GM21529 (cell line): Measurements from ENCODE around the gene CDK5RAP1.
"Not testable (repeated sequence)": the region's sequence is repeated elsewhere in the genome, so short reads cannot be mapped to it uniquely, and the experiment has no call there.

Experiments
- ATAC-seq: cut with Tn5 transposase; IDR thresholded peaks from one replicate; pipeline ENCODE4 v1.9.1; 2021; ENCODE audit not compliant: unreplicated experiment

CDK5RAP1 gene

DNA sequence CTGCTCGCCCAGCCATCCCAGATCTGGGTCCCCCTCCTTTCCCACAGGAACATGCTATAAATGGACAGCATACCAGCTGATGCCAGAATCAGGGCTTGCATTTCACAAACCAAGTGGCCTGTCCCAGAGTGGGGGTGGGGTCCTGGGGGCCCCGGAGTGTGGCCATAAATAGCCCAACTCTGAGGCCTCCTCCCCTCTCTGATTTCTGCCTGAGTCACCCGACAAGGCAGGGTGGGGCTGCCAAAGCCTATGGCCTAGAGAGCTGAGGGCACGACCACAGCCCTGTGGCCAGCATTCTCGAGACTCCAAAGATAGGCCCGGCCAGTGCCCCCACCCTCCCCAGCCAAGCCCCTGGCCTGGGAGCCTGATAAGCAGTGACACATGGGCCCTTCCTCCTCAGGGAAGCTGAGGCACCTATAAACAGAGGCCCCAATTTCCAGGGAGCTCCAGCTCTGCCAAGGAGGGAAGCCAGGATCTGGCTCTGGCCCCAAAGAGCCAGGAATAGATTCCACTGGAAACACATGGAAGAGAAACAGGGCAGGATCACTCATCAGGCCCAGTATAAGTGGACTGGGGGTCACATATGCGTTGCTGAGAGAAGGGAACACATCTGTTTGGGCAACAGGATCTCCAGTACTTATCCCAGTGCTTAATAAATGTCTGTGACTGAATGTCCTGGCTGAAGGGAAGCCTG, 22.0 kb upstream of the CDK5RAP1 start:
- ATAC-seq, result no peak

DNA sequence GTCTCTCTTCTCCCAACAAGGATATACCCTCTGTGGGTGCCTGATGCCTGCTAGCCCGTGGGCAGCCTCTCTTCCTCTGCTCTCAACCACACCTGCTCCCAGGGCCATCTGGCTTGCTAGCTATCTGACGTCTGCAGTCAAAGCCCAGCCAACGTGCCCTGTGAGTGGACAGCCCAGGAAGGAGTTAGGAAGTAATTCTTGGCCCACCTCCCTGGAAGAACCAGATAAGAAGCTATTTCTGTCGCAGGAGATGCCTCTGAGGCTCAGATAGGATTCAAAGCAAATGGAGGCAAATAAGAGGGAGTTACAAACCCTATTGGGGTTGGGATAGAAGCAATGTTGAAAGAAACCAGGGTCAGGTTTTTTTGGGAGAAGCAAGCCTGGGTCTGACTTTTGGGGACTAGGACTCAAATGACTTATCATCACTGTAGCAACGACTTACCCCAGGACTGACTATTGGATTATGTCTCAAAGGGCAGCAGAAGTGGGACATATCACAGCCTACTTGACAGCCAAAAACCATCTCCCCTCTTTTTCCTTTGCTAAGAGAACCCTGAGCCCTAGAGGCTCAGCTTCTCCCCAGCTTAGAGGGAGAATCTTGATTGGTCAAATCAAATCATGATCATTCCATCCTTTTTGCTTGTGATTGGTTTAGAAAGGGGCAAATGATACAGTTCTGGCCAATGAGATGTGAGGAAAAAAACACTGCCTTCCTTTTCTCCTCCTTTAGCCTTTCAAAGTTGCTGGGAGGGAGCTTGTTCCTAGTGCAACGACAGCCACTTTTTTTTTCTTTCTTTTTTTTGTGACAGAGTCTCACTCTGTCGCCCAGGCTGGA, 18.0 kb upstream of the CDK5RAP1 start:
- ATAC-seq, result no peak

DNA sequence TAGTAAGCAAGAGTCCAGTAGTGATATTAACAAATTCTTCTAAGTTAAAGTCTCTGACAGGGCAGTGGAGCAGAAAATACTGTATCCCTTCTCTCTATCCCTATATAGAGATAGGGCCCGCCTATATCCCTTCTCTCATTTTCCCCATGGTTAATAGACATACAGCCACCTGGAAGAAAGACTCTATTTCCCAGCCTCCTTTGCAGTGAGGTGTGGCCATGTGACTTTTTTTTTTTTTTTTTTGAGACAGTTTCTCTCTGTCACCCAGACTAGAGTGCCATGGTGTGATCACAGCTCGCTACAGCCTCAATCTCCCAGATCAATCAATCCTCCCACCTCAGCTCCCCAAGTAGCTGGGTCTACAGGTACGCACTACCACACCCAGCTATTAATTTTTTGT, 16.7 kb upstream of the CDK5RAP1 start:
- no peak for ATAC-seq

DNA sequence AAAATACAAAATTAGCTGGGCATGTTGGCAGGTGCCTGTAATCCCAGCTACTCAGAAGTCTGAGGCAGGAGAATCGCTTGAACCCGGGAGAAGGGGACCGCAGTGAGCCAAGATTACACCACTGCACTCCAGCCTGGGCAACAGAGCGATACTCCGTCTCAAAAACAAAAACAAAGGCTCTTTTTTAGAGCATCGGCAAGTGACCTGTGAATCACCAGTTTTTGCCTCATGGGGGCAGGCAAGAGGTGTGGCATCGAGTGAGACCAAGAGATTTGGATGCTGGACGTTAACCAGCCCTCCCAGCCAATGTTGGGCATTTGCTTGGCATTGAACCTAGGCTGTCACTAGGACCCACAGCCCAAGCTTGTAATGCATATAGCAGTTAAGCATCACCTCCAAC, 14.6 kb upstream of the CDK5RAP1 start:
- no peak for ATAC-seq

DNA sequence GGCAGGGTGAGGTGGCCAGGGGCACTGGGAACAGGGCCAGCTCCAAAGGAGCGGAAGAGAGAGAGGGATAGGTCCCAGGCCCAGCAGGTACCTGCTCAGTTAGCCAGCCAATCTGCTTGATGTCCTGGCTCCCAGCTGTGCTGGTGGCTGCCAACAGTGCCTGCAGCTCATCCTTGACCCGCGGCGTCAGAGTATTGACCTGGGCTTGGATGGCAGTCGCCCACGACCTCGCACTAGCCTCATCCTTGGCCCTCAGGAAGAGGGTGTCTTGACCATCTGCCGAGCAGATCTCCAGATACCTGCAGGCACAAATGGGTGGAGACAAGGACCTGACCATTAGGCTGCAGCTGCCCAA, 11.1 kb upstream of the CDK5RAP1 start:
- ATAC-seq, result no peak

DNA sequence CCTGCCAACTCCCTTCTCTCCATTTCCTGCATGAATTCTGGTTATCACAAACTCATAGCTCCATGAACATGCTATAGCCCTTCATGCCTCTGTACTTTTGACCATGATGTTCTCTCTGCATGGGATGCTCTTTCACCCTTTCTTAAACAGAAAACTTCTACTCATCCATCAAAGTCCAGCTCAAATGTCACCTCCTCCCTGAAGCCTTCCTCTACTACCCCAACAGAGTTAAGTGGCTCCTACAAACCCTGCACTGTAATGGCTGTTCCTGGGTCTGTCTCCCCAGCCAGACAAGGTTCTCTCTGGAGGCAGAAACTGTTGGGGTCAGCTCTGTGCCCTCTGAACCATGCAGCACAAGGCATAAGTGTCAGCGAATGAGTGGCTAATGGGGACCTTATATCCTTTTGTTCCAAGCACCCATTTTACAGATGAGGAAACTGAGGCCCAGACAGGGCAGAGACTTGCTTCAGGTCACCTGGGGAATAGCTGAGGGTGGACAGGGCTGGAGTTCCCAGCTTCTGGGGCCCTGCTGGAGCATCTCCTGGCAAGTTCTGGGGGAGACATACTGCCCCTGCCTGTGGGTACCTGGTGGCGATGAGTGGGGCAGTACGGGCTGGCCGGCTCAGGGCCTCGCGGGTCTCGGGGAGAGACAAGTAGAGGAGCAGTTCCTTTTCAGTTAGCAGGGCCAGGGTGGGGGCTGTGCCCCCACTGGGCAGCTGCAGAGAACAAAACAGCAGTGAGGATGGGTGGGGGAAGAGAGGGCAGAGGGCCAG, 10.6 kb upstream of the CDK5RAP1 start:
- no peak for ATAC-seq

DNA sequence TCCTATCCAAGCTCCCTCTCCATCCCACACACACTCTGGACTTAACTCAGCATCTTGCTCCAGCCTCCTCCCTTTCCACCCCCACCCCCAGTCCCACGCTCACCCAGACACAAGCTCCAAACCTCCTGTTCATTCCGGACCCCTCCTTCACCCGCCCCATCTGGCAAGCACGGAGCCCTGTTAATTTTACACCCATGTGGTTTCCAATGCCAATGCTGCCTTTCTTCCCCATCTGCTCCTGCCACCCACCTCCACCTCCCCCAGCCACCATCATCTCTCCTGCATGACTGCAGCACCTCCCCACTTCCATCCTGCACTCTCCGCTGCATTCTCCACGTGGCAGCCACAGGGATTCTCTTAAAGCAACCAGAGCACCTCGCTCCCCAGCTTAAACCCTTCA, 9.9 kb upstream of the CDK5RAP1 start:
- ATAC-seq, result no peak

DNA sequence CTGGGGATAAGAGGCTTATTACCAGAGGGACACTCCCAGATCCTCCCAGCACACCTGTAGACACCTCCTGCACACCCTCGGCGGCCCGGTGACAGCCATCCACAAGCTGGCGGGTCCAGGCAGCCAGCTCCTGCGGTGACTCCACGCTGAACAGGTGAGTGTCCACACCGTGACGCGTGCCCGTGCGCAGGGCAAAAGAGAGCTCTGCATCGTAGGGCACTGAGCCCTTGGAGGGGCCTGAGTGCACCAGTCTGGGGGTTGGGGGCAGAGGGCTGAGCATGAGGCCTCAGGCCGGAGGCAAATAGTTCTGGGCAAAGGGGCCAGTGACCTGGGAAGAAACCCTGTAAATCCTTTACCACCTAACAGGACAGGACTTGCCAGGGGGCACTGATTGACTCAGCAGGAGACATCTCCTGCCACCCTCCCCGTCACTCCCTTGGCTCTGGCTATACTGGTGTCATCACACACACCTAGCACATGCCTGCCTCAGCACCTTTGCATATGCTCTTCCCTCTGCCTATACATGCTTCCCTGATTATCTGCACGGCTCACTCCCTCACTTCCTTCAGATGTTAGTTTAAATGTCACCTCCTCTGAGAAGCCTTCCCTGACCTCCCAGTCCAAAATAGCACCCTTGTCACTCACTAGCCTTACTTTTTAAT, 8.9 kb upstream of the CDK5RAP1 start:
- ATAC-seq, result no peak

DNA sequence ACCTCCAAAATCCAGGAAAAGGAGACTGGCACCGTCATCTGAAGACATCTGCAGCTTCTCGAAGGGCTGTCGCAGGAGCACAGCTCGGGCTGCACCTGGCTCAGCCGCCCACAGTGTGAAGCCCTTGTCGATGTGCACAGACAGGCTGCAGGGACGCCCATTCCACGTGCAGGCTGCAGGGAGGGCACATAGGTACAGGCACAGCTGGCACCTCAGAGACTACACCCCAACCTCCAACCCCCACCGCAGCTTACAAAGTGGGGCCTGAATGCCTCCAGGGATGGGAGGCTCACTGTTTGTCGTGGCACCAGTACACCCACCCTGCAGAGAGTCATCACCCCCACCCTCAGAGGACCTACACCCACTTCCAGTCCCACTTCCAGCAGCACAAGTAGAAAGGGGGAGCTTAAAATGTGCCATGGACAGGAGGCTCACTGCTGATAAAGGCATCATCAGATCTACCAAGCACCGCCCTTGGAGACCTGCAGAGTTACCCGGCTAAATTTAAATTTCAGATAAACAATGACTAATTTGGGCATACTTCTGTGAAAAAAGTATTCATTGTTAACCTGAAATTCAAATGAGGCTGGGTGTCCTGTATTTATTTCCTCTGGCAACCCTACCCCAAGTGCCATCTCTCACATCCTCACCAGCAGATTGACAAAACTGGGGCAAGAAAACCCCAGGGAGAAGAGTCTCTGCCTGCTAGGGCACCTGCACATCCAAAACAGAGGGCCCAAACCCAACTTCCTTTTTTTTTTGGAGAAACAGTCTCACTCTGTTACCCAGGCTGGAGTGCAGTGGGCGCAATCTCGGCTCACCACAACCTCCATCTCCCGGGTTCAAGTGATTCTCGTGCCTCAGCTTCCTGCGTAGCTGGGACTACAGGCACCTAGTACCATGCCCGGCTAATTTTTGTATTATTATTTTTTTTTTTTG, 7.7 kb upstream of the CDK5RAP1 start:
- no peak for ATAC-seq

DNA sequence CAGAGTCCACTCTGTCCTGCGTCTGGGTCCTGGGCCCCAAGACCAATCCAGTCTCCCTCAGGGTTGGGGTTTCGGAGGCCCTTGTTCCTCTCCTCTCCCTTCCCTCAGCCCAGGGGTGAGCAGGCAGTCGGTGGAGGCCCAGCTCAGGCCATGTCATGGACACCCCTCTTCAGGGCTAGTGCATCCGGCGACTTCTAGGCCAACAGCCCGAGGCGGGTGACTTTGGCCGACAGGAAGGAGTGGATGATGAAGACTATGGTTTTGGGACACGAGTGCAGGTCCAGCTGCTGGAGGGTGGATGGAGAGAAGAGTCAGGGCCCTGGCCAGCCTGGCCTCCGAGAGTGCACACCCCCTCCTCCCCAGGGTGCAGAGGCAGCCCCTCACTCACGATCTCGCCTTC, 7.0 kb upstream of the CDK5RAP1 start:
- ATAC-seq, result no peak

DNA sequence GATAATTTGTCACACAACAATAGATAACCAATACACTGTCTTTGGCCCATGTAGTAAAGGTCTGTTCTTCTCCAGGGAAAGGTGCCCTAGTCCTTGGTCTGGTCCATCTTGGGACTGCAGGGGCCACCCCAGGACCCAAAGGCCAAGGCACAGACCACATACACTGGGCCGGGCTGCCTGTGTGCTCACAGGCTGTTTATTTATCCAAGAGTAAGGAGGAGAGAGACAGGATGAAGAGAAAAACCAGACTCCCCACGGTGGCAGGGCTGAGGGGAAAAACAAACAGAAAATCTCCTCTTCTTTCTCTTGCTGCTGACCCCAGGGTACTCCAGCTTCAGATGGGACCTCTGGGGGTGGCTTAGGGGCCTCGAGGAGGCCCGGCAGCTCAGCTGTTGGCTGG, 6.5 kb upstream of the CDK5RAP1 start:
- ATAC-seq, result no peak

DNA sequence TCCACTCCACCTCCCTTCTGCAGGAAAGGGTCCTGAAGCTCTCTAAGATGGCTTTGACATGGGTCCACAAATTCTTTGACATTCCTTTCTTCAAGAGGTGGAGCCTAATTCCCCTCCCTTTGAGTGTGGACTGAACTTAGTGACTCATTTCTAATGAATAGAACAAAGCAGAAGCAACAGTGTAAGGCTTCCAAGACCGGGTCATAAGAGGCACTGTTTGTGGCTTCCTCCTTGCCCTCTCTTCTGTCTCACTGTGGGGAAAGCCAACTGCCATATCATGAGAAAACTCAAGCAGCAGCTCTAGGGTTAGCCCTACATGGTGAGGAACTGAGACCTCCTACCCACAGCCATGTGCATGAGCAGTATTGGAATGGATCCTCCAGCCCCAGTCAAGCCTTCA, 5.9 kb upstream of the CDK5RAP1 start:
- no peak for ATAC-seq

DNA sequence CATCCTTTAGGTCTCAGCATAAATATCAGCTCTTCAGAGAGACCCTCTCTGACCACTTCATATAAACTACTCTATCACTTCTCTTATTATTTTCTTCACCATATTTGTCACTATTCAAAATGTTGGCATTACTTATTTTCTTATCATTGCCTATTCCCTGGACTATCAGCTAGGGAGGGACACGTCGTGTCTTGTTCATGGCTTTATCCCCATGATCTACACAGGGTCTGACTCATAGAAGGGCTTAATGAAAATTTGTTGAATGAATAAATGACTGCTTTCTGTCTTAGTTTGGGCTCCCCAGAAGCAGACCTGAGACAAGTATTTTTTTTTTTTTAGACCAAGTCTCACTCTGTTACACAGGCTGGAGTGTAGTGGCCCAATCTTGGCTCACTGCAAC, 3.0 kb upstream of the CDK5RAP1 start:
- ATAC-seq, result no peak

DNA sequence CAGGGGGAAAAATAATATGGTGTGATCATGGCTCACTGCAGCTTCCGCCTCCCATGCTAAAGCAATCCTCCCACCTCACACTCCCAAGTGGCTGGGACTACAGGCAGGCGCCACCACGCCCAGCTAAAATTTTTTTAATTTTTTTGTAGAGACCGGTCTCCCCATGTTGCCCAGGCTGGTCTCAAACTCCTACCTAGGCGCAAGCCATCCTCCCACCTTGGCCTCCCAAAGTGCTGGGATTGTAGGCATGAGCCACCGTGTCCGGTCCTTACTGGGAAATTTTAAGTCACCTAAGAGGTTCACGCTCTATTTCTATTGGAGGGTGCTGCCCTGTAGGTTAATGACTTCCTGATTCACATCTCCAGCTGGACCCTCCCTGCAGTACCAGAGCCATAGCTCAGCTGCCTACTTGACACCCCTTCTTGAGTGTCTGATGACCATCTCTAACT, 626 bp upstream of the CDK5RAP1 start:
- no peak for ATAC-seq

DNA sequence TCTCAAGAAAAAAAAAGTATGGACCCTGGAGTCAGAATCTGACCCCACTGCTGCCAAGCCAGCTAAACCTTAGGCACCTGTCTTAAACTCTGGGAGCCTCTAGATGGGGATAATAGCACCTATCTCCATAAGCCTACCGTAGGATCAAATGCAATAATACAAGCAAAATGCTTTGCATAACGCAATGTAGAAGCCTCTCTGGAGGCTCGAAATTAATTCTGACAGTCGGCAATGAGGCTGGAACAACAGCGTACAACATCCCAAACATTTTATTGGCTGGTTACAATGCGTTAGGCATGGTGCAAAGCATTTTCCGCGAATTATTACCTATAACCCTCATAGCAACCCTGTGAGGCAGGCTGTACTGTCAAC, 521 bp downstream of the CDK5RAP1 start:
- ATAC-seq, result peak; percentile 22

DNA sequence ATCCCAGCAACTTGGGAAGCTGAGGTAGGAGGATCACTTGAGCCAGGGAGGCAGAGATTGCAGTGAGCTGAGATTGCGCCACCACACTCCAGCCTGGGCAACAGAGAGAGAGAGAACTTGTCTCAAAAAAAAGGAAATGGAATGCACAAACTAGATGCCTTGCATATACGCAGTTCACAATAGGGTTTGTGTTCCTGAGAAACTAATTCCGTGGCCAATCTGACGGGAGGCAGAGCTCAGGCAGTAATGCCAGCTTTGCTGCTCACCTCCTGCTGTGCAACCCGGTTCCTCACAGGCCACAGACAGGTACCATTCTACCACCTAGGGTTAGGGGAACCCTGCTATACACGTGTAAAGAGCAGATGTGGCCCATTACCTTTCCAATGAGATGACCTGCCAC, 1.4 kb downstream of the CDK5RAP1 start:
- no peak for ATAC-seq

DNA sequence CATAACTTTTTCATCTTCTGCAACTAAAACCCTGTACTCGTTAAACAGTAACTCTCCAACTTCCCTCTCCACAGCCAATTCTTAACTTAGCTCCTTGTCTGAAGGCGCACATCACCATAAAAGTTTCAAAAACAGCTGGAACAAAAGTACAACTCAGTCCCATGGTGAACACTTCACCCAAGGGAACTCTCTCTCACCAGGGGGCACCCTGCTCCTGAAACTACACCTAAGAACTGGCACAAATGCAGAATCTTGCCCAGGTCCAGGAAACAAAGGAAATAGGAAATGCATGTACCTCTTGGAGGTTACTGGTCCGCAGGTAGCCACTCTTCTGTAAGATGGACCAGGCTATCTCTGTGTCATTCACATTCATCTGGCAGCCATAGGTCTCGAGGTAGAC, 6.6 kb downstream of the CDK5RAP1 start:
- no peak for ATAC-seq

DNA sequence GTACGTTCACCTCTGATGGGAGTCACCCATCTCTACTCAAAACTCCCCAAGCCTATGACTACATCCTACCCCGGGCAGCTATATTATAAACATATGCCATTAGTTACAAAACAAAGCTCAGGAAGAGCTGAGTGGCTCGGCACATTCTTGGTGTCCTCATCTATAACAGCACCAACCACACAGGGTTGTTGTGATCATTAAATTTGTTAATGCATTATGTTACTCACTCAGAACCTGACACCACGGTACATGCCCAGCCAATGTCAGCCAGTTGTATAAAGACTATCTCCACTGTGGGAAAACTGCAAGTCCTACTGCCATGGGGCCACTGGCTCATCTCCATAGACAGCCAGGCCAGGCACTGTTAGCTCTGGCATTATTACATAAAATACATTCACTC, 7.7 kb downstream of the CDK5RAP1 start:
- no peak for ATAC-seq

DNA sequence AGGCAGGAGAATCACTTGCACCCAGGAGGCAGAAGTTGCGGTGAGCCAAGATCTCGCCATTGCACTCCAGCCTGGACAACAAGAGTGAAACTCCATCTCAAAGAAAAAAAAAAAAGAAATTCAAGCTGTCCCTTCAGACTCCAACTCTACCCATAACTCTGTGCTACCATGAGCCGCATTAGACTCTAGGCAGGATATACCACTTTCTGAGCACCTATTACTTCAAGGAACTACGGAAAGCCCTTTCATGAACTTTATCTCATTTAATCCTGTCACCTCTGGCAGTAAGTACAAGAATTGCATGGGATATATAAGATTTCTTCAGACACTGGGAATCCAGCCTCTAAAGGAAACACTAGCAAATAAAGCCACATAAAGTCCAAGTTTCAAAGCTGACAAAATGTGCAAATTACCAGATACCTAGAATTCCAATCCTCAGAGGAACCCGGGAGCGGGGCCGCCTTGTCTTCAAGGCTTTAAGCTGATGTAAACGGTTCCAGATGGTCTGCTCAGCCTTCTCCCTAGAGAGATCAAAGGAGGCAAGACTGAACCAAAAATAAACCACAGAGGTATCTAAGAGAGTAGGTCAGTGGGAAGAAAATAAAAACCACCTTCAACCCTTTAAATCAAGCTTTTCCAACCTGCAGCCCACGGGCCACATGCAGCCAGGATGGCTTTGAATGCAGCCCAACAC, 9.4 kb downstream of the CDK5RAP1 start:
- no peak for ATAC-seq

DNA sequence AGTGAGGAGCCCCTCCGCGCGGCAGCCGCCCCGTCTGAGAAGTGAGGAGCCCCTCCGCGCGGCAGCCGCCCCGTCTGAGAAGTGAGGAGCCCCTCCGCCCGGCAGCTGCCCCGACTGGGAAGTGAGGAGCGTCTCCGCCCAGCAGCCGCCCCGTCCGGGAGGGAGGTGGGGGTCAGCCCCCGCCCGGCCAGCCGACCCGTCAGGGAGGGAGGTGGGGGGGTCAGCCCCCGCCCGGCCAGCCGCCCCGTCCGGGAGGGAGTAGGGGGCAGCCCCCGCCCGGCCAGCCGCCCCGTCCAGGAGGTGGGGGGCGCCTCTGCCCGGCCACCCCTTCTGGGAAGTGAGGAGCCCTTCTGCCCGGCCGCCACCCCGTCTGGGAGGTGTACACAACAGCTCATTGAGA, 12.0 kb downstream of the CDK5RAP1 start:
- not testable (repeated sequence) for ATAC-seq
